ENCODE measurements around the gene IRF2BPL. TPM values are rescaled to one million over a fixed set of nuclear protein-coding genes. Genes with fewer than 3 reads are reported as not detected.

IRF2BPL gene
- total RNA-seq, 2 donors from 2014 or later: 18.3 to 27.1 TPM

GRCh38 chr14:76995279-76996035 lies 33.1 kb downstream of the IRF2BPL start:
- Histone ChIP-seq H3K9ac (ENCODE audit: low read depth in 2 of 2, low read length in 2 of 2) (no peak overlapping the region), H3K36me3 (no peaks in the 10 kb centered on the region), H3K27ac (no peak overlapping the region), H3K9me3 (no peaks in the 10 kb centered on the region), H3K4me1 (no peaks in the 10 kb centered on the region), H3K4me3 (no peak overlapping the region), H3K27me3 (no peaks in the 10 kb centered on the region)
- intact Hi-C loops (cut with DNase I): no loop called here
- TF ChIP-seq CTCF (IDR thresholded peaks at IDR 0.05): no peak
- DNase-seq: no peak

- H3K36me3 ChIP-seq: no peaks in the 10 kb centered on the region
- H3K27me3 ChIP-seq: no peaks in the 10 kb centered on the region
- H3K4me1 ChIP-seq: no peaks in the 10 kb centered on the region
- no peak overlapping the region for H3K9ac ChIP-seq (ENCODE audit: low read depth in 2 of 2, low read length in 2 of 2)
- no peak overlapping the region for H3K4me3 ChIP-seq
- no peak overlapping the region for H3K27ac ChIP-seq
- intact Hi-C loops (cut with DNase I): no loop called here
- DNase-seq: no peak
- no peaks in the 10 kb centered on the region for H3K9me3 ChIP-seq
- TF ChIP-seq CTCF (IDR thresholded peaks at IDR 0.05): no peak
Measured at GRCh38 chr14:76993752-76994151, 34.8 kb downstream of the IRF2BPL start.

- no peak overlapping the region for H3K4me3 ChIP-seq
- no peaks in the 10 kb centered on the region for H3K36me3 ChIP-seq
- TF ChIP-seq CTCF (IDR thresholded peaks at IDR 0.05): no peak
- no peak overlapping the region for H3K9ac ChIP-seq (ENCODE audit: low read depth in 2 of 2, low read length in 2 of 2)
- no peaks in the 10 kb centered on the region for H3K27me3 ChIP-seq
- intact Hi-C loops (cut with DNase I): no loop called here
- no peak overlapping the region for H3K27ac ChIP-seq
- H3K9me3 ChIP-seq: no peaks in the 10 kb centered on the region
- no peak for DNase-seq
- H3K4me1 ChIP-seq: no peaks in the 10 kb centered on the region
Measured at GRCh38 chr14:76990084-76990483, 38.4 kb downstream of the IRF2BPL start.

- Histone ChIP-seq H3K36me3 (no peaks in the 10 kb centered on the region), H3K4me1 (no peaks in the 10 kb centered on the region), H3K27ac (no peak overlapping the region), H3K27me3 (no peaks in the 10 kb centered on the region), H3K9ac (ENCODE audit: low read depth in 2 of 2, low read length in 2 of 2) (no peak overlapping the region), H3K4me3 (no peak overlapping the region), H3K9me3 (no peaks in the 10 kb centered on the region)
- no peak for TF ChIP-seq CTCF (IDR thresholded peaks at IDR 0.05)
- intact Hi-C loops (cut with DNase I): no loop called here
- no peak for DNase-seq
Measured at GRCh38 chr14:76987956-76988520, 40.5 kb downstream of the IRF2BPL start.

GRCh38 chr14:76986231-76986565 lies 42.3 kb downstream of the IRF2BPL start:
- H3K27me3 ChIP-seq: no peaks in the 10 kb centered on the region
- TF ChIP-seq CTCF (IDR thresholded peaks at IDR 0.05): no peak
- no peaks in the 10 kb centered on the region for H3K9me3 ChIP-seq
- no peak for DNase-seq
- H3K27ac ChIP-seq: no peak overlapping the region
- no peaks in the 10 kb centered on the region for H3K4me1 ChIP-seq
- no peak overlapping the region for H3K9ac ChIP-seq (ENCODE audit: low read depth in 2 of 2, low read length in 2 of 2)
- H3K36me3 ChIP-seq: no peaks in the 10 kb centered on the region
- no peak overlapping the region for H3K4me3 ChIP-seq
- intact Hi-C loops (cut with DNase I): no loop called here
